Activated CD4-positive, alpha-beta T cell treated with anti-CD3 and anti-CD28 coated beads for 48 hours (primary cell): ENCODE data around the gene SLC19A1.
"Not testable (repeated sequence)": the region's sequence is repeated elsewhere in the genome, so short reads cannot be mapped to it uniquely, and the experiment has no call there.

Source experiments
- DNase-seq: peaks from one replicate; pipeline ENCODE4 v3.0.0-alpha.2; 2020

SLC19A1 gene

DNA sequence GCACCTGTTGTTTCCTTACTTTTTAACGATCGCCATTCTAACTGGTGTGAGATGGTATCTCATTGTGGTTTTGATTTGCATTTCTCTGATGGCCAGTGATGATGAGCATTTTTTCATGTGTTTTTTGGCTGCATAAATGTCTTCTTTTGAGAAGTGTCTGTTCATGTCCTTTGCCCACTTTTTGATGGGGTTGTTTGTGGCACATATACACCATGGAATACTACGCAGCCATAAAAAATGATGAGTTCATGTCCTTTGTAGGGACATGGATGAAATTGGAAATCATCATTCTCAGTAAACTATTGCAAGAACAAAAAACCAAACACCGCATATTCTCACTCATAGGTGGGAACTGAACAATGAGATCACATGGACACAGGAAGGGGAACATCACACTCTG lies 39.0 kb downstream of the SLC19A1 start:
- not testable (repeated sequence) for DNase-seq

DNA sequence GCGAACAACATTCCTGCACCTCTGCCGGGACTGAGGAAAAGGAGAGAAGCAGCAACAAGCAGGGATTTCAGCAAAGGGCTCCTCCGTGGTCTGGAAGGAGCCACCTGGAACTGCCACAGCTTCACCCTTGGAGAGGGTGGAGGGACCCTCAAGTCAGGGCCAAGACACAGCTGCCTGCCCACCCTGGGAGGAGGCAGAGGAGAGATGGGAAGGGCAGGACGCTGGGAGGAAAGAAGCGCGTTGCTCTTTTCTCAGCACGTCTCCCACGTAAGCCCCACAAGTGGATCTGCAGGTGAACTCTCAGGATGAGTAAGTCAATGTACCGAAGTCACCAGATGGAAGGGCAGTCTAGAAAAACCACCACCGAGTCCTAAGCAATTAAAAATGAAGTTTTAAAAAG lies 39.6 kb downstream of the SLC19A1 start:
- no peak for DNase-seq

- no peak for DNase-seq
These were observed 40.3 kb downstream of the SLC19A1 start for GRCh38 chr21:45502006-45502345.

DNA sequence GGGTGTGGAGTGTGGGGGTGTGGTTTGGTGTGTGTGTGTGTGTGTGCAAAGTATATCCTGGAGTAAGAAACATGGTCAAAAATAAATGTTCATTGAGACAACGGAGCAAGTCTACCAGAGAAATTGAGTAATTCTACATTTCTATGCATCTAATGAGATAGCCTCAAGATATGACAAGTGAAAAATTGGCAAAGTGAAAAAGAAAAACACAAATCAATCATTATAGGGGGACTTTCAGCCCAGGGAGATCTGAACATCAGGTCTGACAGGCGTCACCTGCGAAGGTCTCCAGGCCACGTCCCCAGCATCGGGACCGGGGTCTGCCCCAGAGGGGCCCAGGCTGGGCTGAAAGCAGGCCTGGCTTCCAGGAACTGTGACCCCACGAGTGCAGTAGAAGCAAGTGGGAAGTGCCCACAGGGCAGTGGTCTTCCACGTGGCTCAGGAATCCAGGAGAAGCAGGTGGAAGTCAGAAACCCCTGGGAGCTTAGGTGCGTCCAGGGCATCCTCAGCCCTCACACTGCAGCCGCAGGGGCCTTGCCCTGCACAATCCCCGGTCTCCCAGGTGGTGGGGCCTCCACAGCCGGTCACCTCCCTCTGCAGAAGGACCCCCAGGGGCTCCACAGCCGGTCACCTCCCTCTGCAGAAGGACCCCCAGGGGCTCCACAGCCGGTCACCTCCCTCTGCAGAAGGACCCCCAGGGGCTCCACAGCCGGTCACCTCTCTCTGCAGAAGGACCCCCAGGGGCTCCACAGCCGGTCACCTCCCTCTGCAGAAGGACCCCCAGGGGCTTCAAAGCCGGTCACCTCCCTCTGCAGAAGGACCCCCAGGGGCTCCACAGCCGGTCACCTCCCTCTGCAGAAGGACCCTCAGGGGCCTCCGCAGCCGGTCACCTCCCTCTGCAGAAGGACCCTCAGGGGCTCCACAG lies 40.9 kb downstream of the SLC19A1 start:
- not testable (repeated sequence) for DNase-seq

DNA sequence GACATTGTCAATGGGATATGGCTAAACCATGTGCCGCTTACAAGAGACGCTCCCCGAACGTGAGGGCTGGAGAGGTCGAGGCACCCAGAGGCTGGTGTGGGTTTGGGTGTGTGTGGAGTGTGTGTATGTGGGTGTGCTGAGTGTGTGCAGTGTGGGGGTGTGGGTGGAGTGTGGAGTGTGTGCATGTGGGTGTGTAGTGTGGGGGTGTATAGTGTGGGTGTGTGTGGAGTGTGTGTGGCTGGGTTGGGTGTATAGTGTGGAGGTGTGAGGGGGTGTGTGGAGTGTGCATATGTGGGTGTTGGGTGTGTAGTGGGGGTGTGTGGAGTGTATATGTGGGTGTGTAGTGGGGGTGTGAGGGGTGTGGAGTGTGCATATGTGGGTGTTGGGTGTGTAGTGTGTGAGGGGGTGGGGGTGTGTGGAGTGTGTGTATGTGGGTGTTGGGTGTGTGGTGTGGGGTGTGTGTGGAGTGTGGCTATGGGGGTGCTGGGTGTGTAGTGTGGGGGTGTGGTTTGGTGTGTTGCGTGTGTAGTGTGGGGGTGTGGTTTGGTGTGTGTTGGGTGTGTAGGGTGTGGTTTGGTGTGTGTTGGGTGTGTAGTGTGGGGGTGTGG lies 42.2 kb downstream of the SLC19A1 start:
- no peak for DNase-seq

DNA sequence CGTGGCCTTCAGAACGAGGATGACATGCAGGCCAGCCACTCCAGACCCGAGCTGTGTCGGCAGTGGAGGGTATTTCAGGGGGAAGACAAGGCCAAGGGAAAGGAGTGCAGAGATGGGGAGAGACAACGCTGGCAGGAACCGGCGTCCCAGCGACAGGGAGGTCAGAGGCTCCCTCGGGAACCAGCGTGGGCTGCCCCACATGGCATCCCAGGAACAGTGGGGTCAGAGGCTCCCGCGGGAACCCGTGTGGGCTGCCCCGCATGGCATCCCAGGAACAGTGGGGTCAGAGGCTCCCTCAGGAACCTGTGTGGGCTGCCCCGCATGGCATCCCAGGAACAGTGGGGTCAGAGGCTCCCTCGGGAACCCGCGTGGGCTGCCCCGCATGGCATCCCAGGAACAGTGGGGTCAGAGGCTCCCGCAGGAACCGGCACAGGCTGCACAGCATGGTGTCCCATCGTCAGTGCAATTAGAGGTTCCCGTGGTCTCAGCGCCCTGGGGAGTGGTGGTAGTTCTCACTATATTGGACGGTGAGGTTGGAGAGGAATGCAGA lies 43.0 kb downstream of the SLC19A1 start:
- DNase-seq: no peak

GRCh38 chr21:45498646-45499000 lies 43.6 kb downstream of the SLC19A1 start:
- DNase-seq: no peak

DNA sequence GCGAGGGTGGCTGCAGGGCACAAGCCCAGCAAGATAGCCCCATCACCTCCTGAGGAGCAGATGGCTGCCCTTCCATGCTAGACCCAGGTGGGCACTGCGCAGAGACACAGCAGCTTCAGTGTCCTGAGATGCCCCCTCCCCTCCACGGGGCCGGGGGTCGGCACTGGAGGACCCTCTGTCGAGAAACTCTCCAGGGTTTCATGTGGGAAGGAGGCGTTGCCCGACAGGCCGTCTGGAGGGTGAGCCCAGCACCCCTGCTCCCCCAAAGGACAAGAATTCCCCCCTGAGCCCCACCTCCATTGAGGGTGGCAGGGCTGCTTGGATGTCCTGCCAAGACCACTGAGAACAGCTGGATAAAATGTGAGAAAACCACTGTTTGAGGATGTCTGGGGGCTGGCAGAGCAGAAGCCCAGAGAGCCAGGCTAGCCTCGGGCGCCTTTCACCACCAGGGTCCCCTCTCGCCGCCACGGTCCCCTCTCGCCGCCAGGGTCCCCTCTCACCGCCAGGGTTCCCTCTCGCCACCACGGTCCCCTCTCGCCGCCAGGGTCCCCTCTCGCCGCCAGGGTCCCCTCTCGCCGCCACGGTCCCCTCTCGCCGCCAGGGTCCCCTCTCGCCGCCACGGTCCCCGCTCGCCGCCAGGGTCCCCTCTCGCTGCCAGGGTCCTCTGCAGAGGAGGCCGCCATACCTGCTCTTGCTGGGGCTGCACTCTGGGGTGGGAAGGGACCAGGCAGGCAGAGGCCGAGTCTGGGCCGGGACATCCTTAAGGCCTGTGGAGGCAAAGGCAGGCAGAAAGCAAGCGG lies 44.2 kb downstream of the SLC19A1 start:
- no peak for DNase-seq

- no peak for DNase-seq
These were observed 45.0 kb downstream of the SLC19A1 start for GRCh38 chr21:45496968-45497845.

DNA sequence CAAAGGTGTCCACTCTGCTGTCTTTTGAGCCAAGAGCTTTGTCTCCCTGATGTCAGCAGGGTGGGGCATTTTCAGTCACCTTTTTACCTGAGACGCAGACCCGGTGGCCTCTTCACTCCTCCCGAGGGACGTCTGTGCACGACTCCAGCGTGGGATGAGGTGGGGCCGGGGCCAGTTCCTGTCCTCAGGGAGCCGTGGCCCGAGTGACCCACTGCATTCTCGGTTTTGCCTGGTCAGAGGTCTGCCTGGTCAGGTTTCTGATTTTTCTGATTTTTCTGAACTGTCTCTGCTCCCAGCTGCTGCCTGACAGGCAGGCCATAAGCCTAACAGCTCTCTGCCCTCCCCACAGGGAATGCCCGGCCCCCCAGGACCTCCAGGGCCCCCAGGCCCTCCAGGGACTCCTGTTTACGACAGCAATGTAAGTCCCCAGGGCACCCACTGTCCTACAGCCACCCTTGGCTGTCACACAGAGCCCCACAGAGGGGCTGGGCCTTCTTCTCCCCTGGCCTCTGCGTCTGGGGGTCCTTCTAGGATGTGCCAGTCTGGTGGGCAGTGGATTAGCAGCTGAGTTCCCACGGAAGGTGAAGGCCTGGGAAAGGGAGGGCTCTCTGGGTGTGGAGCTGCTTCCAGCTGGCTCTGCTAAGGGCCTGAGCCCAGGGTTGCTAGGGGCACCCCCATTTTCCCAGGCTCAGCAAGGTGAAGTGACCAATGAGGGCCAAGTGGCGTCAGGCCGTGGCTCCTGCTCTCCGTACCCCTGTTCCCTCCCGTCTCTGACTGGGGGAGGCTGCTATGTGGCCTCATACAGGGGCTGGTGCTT lies 45.9 kb downstream of the SLC19A1 start:
- DNase-seq: no peak

DNA sequence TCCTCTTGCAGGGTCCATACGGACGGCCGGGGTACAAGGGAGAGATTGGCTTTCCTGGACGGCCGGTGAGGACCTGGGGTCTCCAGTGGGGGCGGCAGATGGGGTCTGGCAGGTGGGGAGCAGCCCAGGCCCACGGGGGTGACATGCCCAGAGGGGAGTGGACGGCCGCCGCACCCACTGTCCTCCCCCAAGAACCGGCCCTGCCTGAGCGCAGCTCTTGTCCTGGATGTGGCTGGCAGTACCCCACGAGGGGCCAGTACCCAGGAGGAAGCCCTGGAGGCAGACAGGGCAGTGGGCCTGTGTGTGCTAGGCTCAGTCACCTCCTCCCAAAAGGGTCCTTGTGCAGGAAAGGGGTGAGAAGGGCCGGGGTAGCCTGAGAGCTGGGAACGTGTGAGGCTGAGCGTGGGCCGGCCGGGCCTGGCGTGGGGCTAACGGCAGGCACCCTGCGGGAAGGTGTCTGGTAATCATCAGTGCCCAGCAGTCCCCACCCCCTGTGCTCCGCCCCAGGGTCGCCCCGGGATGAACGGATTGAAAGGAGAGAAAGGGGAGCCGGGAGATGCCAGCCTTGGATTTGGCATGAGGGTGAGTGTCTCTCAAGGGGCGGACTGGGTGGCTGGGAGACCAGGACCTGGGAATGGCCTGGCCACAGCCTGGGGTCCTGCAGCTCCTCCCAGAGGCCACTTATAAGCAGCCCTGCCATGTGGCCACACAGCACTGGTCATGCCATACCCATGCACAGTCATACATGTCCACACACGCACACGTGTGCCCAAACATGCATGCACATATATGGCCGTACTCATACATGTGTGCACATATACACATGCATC lies 47.2 kb downstream of the SLC19A1 start:
- DNase-seq: no peak

DNA sequence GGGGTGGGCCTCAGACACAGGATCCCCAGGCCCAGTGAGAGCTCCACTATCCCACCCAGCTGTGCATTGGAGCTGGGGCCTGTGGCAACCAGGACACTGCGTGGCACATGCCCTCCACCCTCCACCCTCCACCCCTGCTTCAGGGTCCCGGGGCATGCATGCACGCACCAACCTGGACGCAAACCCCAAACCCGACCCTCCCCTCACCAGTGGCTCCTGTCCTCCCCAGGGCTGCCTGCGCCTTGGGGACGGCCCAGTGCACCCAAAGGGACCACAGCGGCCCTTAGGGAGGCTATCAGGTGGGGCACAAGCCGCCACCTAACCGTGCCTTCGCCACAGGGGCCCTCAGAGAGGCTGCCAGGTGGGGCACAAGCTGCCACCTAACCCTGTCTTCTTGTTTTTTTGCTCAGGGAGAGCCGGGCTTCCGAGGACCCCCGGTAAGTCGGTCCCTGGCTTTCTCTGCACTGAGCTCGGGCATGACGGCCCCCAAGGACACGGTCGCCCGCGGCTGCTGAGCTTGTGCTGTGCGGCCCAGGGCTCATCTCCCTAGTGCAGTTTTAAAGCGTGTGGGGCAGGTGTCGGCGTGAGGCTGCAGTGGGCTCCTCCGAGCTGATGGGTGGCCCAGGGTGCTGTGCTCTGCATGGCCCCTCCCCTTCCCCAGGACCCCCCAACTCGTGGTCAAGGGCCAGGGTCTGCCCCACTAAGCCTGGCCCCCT lies 47.9 kb downstream of the SLC19A1 start:
- DNase-seq: no peak

DNA sequence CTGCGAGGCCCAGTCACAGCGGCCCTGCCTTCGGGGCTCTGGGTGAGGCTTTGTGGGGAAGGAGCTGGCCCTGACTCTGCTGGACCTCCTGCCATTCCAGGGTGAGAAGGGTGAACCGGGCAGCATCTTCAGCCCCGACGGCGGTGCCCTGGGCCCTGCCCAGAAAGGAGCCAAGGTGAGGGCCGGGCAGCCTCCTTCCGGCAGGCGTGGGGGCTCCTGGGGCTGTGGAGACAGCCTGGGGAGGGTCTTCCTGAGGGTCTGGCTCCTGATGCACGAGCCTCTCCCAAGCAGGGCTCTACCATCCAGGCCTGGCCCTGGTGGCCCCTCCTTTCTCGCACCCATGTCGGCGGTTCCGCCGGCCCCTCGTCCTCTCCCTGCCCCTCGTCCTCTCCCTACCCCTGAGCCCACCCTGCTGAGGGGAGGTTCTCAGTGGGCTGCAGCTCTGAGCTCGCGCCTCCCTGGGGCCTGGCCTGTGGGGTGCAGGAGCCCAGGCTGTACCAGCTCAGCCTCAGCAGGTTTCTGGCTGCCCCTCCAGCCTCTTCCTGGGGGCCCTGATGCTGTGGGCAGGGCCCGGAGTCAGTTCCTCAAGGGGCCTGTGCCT lies 48.7 kb downstream of the SLC19A1 start:
- DNase-seq: no peak

- no peak for DNase-seq
These were observed 49.5 kb downstream of the SLC19A1 start for GRCh38 chr21:45492765-45493164.

DNA sequence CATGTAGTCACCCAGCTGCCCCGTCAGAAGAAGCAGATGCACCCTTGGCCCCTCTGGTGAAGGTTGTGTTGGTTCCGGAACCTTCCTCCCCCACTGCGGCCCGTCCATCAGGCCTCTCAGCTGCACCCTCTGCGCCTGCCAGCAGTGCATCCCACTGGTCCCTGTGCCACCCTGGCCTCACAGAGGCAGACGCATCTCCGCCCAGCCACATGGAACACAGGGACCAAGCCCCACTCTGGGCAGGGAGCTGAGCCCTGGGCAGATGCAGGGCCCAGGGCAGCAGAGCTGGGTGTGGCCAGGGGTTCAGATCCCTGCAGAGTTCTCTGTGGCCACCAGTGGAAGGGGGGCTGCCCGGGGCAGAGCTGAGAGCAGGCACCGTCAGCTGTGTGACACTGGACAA lies 50.6 kb downstream of the SLC19A1 start:
- DNase-seq: no peak

GRCh38 chr21:45491056-45491455 lies 51.2 kb downstream of the SLC19A1 start:
- DNase-seq: no peak

DNA sequence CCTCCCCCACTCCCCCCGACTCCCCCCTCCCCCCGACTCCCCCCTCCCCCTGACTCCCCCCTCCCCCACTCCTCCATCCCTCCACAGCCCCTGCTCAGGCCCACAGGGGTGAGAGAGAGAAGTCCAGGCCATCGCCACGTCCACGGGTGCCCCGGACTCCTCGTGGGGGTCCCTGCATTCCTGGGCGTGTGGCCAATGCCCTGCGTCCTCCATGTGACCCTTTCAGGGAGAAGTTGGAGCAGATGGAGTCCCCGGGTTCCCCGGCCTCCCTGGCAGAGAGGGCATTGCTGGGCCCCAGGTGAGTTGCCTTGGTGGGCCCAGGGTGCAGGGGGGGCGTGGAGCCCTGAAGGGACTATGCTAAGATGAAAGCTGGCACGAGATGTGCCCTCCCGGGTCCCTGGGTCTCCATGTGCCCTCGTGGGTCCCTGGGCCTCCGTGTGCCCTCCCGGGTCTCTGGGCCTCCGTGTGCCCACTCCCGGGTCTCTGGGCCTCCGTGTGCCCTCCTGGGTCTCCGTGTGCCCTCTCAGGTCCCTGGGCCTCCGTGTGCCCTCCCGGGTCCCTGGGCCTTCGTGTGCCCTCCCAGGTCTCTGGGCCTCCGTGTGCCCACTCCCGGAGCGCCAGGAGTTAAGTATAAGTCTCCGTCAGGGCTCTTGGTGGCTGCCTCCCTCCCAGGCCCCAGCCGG lies 52.0 kb downstream of the SLC19A1 start:
- DNase-seq: no peak

- DNase-seq: no peak
These were observed 52.6 kb downstream of the SLC19A1 start for GRCh38 chr21:45489722-45489982.
